ENCODE measurements around the gene MYH4. TPM values are rescaled to one million over a fixed set of nuclear protein-coding genes. Genes with fewer than 3 reads are reported as not detected.
A peak's percentile ranks its signal among the peaks of the same experiment; 100 is the strongest.

The MYH4 gene
- not detected in 2 replicates for total RNA-seq (2014; rRNA removed; shearing (Covaris generic))

- no peak for DNase-seq (ENCODE audit: low read depth)
Measured at GRCh38 chr17:10469459-10469858, at the start of gene MYH4. TSS of gene MYH4 (minus strand) at chr17:10469559. CDS start at chr17:10466745, 2,814 bp downstream.

- DNase-seq (ENCODE audit: low read depth) = peak; percentile 13
Measured at GRCh38 chr17:10518271-10519037, 49.1 kb upstream of the MYH4 start, which contains the start of gene MYH1. TSS of gene MYH1 (minus strand) at chr17:10518542. CDS start at chr17:10516642, 1,900 bp downstream.

GRCh38 chr17:10516638-10517037 is 47.3 kb upstream of the MYH4 start:
- no peak for DNase-seq (ENCODE audit: low read depth)

GRCh38 chr17:10516065-10516464 is 46.7 kb upstream of the MYH4 start:
- DNase-seq (ENCODE audit: low read depth) = peak; percentile 19

- peak; percentile 61 for DNase-seq (ENCODE audit: low read depth)
Measured at GRCh38 chr17:10513299-10514067, 44.1 kb upstream of the MYH4 start.

- DNase-seq (ENCODE audit: low read depth) = no peak
Measured at GRCh38 chr17:10512856-10513255, 43.5 kb upstream of the MYH4 start.

- DNase-seq (ENCODE audit: low read depth) = no peak
Measured at GRCh38 chr17:10499950-10500349, 30.6 kb upstream of the MYH4 start.

- no peak for DNase-seq (ENCODE audit: low read depth)
Measured at GRCh38 chr17:10492004-10492403, 22.6 kb upstream of the MYH4 start.

GRCh38 chr17:10482252-10482651 is 12.9 kb upstream of the MYH4 start:
- DNase-seq (ENCODE audit: low read depth) = no peak

GRCh38 chr17:10477701-10478100 is 8.3 kb upstream of the MYH4 start:
- no peak for DNase-seq (ENCODE audit: low read depth)

GRCh38 chr17:10474536-10474935 is 5.2 kb upstream of the MYH4 start:
- peak; percentile 13 for DNase-seq (ENCODE audit: low read depth)

- DNase-seq (ENCODE audit: low read depth) = peak; percentile 7
Measured at GRCh38 chr17:10471858-10472257, 2.5 kb upstream of the MYH4 start.

GRCh38 chr17:10463402-10463801 is 6.0 kb downstream of the MYH4 start:
- DNase-seq (ENCODE audit: low read depth) = no peak

- no peak for DNase-seq (ENCODE audit: low read depth)
Measured at GRCh38 chr17:10460062-10460461, 9.3 kb downstream of the MYH4 start.

- no peak for DNase-seq (ENCODE audit: low read depth)
Measured at GRCh38 chr17:10458701-10459100, 10.7 kb downstream of the MYH4 start.

- DNase-seq (ENCODE audit: low read depth) = no peak
Measured at GRCh38 chr17:10457952-10458351, 11.4 kb downstream of the MYH4 start.

- no peak for DNase-seq (ENCODE audit: low read depth)
Measured at GRCh38 chr17:10447026-10447931, 22.1 kb downstream of the MYH4 start.

GRCh38 chr17:10439816-10440215 is 29.5 kb downstream of the MYH4 start:
- peak; percentile 19 for DNase-seq (ENCODE audit: low read depth)

- DNase-seq (ENCODE audit: low read depth) = peak; percentile 61
Measured at GRCh38 chr17:10435096-10435495, 34.3 kb downstream of the MYH4 start.

GRCh38 chr17:10429421-10430045 is 39.8 kb downstream of the MYH4 start:
- no peak for DNase-seq (ENCODE audit: low read depth)

- no peak for DNase-seq (ENCODE audit: low read depth)
Measured at GRCh38 chr17:10428781-10429180, 40.6 kb downstream of the MYH4 start.
